IPS DF 4.7 (cell line): ENCODE data around the gene IFI30.

Experiments
- DNase-seq: peaks from one replicate; pipeline ENCODE4 v3.0.0-alpha.2; 2013; ENCODE audit warnings: low spot score; ENCODE audit errors: extremely low read depth

The IFI30 gene

DNA sequence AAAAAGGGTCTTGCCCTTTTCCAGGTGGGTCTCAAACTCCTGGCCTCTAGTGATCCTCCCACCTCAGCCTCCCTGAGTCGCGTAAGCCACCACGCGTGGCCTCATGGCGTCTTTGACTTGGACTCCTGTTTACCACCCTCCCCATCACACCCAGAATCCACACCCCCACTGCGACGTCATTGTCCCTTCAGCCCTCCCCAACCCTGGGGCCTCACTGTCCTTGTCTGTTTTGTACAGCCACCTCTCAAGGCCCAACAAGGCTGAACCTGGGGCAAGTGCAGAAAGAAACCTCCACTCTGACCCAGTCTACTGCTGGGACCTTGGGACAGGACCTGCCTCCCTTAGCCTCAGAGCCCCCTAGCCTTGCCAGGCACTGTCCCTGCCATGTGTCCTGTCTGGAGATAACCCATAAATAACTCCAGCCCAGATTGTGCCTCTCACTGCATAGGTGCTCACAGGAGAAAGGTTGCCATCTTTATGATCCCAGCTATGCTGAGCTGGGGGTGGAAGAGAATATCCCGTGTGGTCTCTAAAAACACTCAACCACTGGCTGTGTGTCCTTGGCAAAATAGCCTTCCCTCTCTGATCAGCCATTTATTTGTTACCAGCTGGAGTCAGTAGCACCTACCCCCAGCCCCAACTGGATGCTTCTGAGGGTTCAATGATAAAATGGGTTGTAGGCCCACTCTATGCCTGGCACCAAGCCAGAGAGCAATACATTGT lies 1.8 kb upstream of the IFI30 start:
- DNase-seq = no peak

DNA sequence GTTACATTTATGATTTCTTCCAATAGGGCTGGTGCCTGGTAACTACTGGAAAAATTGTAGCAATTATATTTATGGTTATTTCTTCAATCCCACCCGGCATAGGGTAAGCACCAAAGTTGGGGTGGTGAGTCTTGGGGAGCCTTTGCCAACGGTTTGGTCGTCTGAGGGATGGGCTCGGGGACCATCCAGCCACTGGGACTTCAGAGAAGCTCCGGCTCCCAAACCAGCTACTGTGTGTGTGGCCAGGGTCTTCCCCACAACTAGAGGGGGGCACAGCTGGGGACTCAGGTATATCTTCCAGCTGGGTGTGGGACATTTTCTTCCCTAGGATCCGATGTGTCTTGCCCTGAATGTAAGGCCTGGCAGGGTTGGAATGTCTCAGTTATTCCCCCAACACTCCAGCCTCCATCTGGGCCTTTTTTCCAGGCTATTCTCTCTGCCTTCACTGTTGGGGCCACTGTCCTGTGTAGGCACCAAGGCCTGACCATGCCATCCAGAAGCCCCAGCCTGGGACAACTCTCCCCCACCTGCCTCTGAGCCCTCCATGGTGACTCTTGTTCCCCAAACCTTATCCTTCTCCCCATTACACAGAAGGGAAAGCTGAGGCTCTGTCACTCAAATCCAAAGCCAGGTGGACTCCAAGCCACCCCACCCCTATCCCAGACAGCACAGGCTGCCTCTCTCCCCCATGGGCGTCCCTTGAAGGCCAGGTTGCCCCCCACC lies 1.1 kb upstream of the IFI30 start:
- DNase-seq = no peak

GRCh38 chr19:18173054-18173571 lies 500 bp upstream of the IFI30 start:
- DNase-seq = no peak

- no peak for DNase-seq
Measured at GRCh38 chr19:18174983-18175382, 1.4 kb downstream of the IFI30 start.

DNA sequence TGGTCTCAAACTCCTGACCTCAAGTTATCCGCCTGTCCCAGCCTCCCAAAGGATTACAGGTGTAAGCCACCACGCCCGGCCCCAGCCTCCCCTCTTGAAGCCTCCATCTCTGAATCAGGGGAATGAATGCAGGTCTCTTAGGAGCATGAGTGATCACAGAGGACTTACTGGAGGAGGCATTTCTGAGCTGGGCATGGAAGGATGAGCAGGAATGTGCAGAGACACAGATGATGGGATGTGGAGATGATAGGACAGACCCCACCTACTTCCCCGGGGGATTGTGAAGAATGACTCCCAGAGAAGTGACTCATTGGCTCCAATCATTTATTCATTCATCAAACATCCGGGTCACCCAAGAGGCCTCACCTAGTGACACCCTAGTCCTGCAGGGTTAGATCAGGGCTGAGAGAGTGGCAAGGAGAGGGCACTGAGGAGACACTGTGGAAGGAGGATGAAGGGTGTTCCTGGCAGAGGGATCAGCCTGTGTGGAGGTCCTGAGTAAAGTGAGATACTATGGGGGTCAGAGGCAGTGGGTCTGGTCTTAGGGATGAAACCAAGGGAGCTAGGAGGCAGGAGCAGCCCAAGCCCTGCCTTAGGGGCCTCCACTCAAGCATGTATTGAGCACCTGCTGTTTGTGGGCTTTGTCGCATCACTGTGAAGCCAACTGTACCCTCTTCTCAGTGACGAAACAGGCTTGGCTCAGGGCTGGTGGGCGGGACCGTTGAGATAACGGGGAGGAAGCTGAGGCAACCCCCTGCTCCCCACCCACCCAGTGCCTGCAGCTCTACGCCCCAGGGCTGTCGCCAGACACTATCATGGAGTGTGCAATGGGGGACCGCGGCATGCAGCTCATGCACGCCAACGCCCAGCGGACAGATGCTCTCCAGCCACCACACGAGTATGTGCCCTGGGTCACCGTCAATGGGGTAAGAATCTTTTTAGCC lies 3.0 kb downstream of the IFI30 start:
- DNase-seq = no peak

DNA sequence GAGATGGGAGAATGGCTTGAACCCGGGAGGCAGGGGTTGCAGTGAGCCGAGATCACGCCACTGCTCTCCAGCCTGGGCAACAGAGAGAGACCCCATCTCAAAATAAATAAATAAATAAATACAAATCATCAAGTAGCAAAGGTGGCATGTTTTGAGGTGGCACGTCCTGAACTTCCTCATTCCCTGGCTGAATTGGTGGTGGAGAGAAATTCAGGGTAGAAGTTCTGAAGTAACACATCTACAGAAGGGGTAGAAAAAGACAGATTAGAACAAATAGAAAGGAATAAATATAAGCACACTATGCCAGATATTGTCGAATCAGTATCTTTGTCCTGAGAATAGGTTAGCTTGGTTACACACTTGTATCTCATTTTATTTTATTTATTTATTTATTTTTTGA lies 6.3 kb downstream of the IFI30 start:
- DNase-seq = no peak

DNA sequence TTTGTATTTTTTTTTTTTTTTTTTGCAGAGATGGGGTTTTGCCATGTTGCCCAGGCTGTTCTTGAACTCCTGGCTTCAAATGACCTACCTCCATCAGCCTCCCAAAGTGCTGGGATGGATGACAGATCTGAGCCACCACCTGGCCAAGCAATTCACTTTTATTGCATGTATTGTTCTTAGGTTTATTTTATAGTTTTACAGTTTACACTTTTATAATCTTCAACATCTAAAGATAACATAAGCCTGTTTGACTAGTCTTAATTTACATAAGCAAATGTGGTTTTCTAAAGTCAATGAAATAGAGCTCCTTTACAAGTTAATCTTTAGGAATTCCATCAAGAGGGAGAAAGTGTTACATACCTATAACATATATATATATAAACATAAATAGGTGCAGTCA lies 9.9 kb downstream of the IFI30 start:
- no peak for DNase-seq

DNA sequence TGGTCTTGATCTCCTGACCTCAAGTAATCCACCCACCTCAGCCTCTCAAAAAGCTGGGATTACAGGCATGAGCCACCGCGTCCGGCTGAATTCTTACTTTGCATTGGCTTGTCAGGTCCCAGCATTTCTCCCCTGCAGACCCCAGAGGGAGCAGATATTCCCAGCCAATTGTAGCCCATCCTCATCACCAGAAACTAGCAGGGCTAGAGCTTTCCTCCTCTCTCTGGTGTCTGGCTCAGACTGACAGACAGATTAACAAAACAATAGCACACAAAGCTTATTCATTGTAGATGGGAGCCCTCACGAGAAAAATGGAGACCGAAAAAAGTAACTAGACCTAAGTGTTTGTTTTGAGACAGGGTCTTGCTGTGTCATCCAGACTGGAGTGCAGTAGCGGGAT lies 11.9 kb downstream of the IFI30 start:
- no peak for DNase-seq

DNA sequence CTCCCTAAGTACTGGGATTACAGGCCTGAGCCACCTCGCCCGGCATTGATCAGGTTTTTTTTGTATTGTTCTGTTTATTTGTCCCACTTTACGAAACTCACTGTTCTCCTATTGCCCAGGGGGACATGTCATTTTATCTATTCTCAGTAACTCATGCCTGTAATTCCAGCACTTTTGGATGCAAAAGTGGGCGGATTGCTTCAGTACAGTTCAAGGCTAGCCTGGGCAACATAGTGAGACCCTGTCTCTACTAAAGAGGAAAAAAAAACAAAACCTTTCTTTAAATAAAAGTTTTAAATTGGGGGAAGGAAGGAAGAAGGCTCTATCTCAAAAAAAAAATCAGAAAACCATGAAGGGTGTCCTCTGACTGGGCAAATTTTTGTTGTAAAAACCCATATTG lies 16.7 kb downstream of the IFI30 start:
- no peak for DNase-seq

DNA sequence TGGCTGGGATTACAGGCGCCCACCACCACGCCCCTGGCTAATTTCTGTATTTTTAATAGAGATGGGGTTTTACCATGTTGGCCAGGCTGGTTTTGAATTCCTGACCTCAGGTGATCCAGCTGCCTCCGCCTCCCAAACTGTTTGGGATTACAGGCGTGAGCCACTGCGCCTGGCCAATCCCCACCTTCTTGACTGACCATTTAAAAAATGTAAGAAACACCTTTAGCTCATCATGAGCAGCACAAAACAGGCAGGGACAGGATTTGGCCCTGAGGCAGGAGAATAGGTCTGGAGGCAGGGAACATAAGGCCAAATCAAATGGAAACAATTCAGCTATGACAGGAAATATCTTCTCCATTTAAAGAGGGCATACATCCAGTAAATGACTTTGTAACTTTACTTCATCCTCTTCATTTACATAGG lies 18.0 kb downstream of the IFI30 start:
- no peak for DNase-seq

- peak; percentile 96 for DNase-seq
Measured at GRCh38 chr19:18192673-18193387, 19.2 kb downstream of the IFI30 start, which contains the start of gene MPV17L2. Gene MPV17L2, plus strand, starts transcription at chr19:18193218. Its CDS starts 64 bp downstream, at chr19:18193282.

DNA sequence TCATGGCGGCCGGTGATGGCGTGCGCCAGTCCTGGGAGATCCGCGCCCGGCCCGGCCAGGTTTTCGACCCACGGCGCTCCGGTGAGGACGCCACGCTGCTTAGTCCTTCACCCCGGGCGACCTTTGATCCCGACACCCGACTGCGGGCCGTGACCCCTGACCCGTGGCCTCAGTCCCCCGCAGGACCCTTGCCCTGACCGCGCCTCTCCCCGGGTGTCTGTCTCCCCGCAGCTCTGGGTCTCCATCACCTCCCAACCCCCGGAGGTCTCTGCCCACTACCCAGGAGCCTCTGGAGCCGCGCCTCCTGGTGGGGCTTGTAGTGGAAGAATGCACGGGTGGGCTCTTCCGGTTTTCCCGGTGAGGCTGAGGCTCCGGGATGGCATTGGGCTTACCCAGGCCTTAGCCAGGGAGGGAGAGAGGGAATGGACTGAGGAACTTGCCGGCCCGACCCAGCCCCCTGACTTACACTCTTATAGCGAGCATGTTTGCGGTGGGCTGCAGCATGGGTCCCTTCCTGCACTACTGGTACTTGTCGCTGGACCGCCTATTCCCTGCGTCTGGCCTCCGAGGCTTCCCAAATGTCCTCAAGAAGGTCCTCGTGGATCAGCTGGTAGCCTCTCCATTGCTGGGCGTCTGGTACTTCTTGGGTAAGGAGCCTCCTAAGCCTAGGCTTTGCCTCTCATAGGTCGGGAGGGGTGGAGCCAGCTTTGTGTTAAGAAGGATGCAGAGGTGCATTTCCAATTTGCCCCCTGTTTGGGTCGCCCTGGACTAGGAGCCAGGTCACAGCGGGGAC lies 20.0 kb downstream of the IFI30 start:
- DNase-seq = no peak

GRCh38 chr19:18194181-18194530 lies 20.5 kb downstream of the IFI30 start:
- no peak for DNase-seq

- no peak for DNase-seq
Measured at GRCh38 chr19:18194554-18195238, 21.1 kb downstream of the IFI30 start.

DNA sequence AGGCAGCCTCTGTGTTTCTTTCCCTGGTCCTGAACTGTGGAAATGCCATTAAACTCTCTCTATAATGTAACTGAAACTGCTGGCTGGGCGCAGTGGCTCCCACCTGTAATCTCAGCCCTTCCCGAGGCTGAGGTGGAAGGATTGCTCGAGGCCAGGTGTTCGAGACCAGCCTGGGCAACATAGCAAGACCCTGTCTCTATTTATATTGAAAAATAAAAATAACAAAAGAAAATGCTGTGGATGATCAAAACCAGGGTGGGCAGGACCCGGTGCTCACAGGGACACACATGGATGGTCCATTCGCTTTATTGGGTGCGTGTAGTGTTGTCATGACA lies 22.9 kb downstream of the IFI30 start:
- no peak for DNase-seq

DNA sequence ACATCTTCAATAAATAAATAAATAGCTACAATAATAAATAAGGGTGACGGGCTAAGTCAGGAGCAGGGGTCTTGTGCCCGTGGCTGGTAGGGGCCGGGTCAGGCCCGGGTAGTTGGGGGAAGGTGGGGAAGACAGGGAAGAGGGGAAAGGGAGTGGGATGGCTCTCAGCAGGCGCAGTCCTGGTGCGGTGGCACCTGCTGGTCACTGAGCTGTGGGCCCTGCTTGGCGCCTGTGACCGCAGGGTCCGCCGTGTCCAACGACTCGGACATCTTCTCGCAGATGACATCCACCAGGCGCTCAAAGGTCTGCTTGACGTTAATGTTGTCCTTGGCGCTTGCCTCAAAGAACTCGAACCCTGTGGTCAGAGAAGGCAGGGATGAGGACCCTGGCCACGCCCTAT lies 23.7 kb downstream of the IFI30 start:
- DNase-seq = no peak

GRCh38 chr19:18197941-18198340 lies 24.3 kb downstream of the IFI30 start:
- DNase-seq = no peak

GRCh38 chr19:18198374-18198773 lies 24.8 kb downstream of the IFI30 start:
- DNase-seq = no peak

DNA sequence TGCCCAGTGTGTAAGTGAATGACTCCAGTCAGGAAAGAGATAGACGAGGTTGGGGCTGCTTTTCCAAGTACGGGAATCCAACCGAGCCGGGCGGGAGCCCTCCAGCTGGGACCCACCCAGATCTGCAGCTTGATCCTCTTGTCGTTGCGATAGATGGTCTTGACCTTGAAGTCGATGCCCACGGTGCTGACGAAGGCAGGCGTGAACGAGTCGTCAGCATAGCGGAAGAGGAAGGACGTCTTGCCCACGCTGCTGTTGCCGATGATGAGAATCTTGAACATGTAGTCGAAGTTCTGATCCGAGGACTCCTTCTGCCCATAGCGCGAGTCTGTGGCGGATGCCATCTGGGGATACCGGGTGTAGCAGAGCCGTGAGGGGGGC lies 28.8 kb downstream of the IFI30 start:
- DNase-seq = no peak
